Measurements from ENCODE around the gene UBLCP1. TPM values are rescaled to one million over a fixed set of nuclear protein-coding genes. Genes with fewer than 3 reads are reported as not detected.
A peak's percentile ranks its signal among the peaks of the same experiment; 100 is the strongest.
"Not testable (repeated sequence)": the region's sequence is repeated elsewhere in the genome, so short reads cannot be mapped to it uniquely, and the experiment has no call there.

UBLCP1 gene
- total RNA-seq, 4 donors from 2014 or later: 7.4 to 39.0 (median 21.6) TPM

DNA sequence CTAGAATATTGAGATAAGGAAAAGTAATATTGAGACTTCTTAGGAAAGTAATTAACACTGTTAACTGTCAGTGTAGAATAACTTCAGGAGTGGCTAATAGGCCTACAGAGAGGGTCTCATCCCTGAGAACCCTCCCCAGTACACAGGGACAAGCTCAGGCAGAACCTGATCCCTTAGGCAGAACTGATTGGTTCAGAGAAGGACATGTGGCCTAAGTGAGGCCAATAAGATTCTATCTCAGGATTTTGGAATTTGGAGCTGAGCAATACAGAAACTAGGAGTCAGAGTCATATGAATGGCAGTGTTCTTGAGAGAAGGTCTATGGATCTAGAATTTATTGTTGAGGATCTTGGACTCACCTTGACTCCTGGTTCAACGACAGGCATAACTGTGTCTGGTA, 10.9 kb upstream of the UBLCP1 start:
- Histone ChIP-seq H3K4me3 (no peak overlapping the region), H3K27me3 (no peaks in the 10 kb centered on the region), H3K36me3 (no peaks in the 10 kb centered on the region), H3K27ac (no peak overlapping the region), H3K4me1 (no peaks in the 10 kb centered on the region), H3K9me3 (no peaks in the 10 kb centered on the region)
- TF ChIP-seq CTCF (IDR thresholded peaks at IDR 0.05) (no peak), POLR2A (IDR thresholded peaks at IDR 0.05) (no peak)
- intact Hi-C loops (cut with DNase I; ENCODE audit: low total_unique reads): no loop called here
- DNase-seq: no peak

- Histone ChIP-seq H3K4me1 (no peaks in the 10 kb centered on the region), H3K27me3 (no peaks in the 10 kb centered on the region), H3K27ac (no peak overlapping the region), H3K9me3 (no peaks in the 10 kb centered on the region), H3K4me3 (no peak overlapping the region), H3K36me3 (no peaks in the 10 kb centered on the region)
- intact Hi-C loops (cut with DNase I; ENCODE audit: low total_unique reads): no loop called here
- TF ChIP-seq CTCF (IDR thresholded peaks at IDR 0.05) (no peak), POLR2A (IDR thresholded peaks at IDR 0.05) (no peak)
- no peak for DNase-seq
These were observed 6.1 kb upstream of the UBLCP1 start for GRCh38 chr5:159257007-159257406.

GRCh38 chr5:159257629-159258283, 5.3 kb upstream of the UBLCP1 start:
- no peak for TF ChIP-seq POLR2A (IDR thresholded peaks at IDR 0.05)
- TF ChIP-seq CTCF (IDR thresholded peaks at IDR 0.05): no peak
- H3K27me3 ChIP-seq: no peaks in the 10 kb centered on the region
- H3K27ac ChIP-seq: no peak overlapping the region
- no peak overlapping the region for H3K4me3 ChIP-seq
- H3K36me3 ChIP-seq: no peaks in the 10 kb centered on the region
- no peak for DNase-seq
- intact Hi-C loops (cut with DNase I; ENCODE audit: low total_unique reads): no loop called here
- H3K4me1 ChIP-seq: no peaks in the 10 kb centered on the region
- no peaks in the 10 kb centered on the region for H3K9me3 ChIP-seq

DNA sequence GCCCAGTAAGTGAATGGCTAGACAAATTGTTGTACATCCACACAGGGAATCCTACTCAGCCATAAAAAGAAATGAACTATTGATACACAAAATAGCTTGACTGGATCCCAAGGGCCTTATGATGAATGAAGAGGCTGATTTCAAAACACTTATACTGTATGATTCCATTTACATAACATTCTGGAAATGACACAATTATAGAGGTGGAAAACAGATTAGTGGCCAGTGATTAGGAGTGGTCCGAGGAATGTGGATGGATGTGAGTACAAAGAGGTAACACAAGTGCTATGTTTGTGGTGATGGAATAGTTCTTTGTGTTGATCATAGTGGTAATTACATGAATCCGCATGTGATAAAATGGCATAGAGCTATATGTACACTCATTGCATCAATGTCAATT, 4.7 kb upstream of the UBLCP1 start:
- Histone ChIP-seq H3K4me3 (no peak overlapping the region), H3K27me3 (no peaks in the 10 kb centered on the region), H3K27ac (no peak overlapping the region), H3K9me3 (no peaks in the 10 kb centered on the region), H3K36me3 (no peaks in the 10 kb centered on the region), H3K4me1 (no peaks in the 10 kb centered on the region)
- no peak for TF ChIP-seq CTCF (IDR thresholded peaks at IDR 0.05)
- no peak for TF ChIP-seq POLR2A (IDR thresholded peaks at IDR 0.05)
- intact Hi-C loops (cut with DNase I; ENCODE audit: low total_unique reads): no loop called here
- no peak for DNase-seq

DNA sequence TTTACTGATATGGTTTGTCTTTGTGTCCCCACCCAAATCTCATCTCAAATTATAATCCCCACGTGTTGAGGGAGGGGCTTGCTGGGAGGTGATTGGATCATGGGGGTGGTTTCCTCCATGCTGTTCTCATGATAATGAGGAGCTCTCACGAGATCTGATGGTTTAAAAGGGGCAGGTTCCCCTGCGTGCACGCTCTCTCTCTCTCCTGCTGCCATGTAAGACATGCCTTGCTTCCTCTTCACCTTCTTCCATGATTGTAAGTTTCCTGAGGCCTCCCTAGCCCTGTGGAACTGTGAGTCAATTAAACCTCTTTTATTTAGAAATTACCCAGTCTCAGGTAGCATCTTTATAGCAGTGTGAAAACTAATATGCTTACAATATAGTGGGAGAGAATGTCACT, 2.9 kb upstream of the UBLCP1 start:
- not testable (repeated sequence) for H3K9me3 ChIP-seq, DNase-seq, H3K4me3 ChIP-seq, H3K27ac ChIP-seq, H3K27me3 ChIP-seq, H3K36me3 ChIP-seq, H3K4me1 ChIP-seq
- intact Hi-C loops (cut with DNase I; ENCODE audit: low total_unique reads): loop anchor here (10.0 kb wide), 1 partner anchor 105 kb away; no protein-coding TSS in a partner anchor

GRCh38 chr5:159262472-159262858, 625 bp upstream of the UBLCP1 start:
- TF ChIP-seq POLR2A (IDR thresholded peaks at IDR 0.05) (no peak), CTCF (IDR thresholded peaks at IDR 0.05) (no peak)
- no peaks in the 10 kb centered on the region for H3K36me3 ChIP-seq
- no peaks in the 10 kb centered on the region for H3K27me3 ChIP-seq
- peak overlapping the region; percentile 68 to 93 for H3K4me3 ChIP-seq
- H3K4me1 ChIP-seq: no peaks in the 10 kb centered on the region
- no peaks in the 10 kb centered on the region for H3K9me3 ChIP-seq
- intact Hi-C loops (cut with DNase I; ENCODE audit: low total_unique reads): loop anchor here (10.0 kb wide), 1 partner anchor 108 kb away; no protein-coding TSS in a partner anchor
- H3K27ac ChIP-seq: peak overlapping the region; percentile 86 to 87
- no peak for DNase-seq
